Keratinocyte (primary cell): ENCODE measurements around the gene TLR4. TPM values are rescaled to one million over a fixed set of nuclear protein-coding genes. Genes with fewer than 3 reads are reported as not detected.

ENCODE experiments used
- DNase-seq: peaks from one replicate; pipeline ENCODE4 v3.0.0-alpha.2; 2011; ENCODE audit warnings: low read depth, missing footprints, low spot score
- FAIRE-seq: peaks from 2 replicates; lab custom pipeline; 2011; peaks lifted over from hg19 to GRCh38; lab: Jason Lieb, UNC
- H2AFZ ChIP-seq: 2 replicates; pipeline ENCODE4 v1.6.0; 2012; ENCODE audit warnings: low read length, control low read depth, inconsistent platforms; ENCODE audit not compliant: control insufficient read depth
- H3K27ac ChIP-seq: 2 replicates; pipeline ENCODE4 v1.5.1; 2011; ENCODE audit warnings: low read length; ENCODE audit not compliant: control insufficient read depth, insufficient read depth
- H3K27me3 ChIP-seq: 3 replicates; pipeline ENCODE4 v1.6.0; 2011; ENCODE audit warnings: low read length; ENCODE audit not compliant: control insufficient read depth, insufficient read depth; ENCODE audit errors: extremely low read depth
- H3K36me3 ChIP-seq, 2 experiments: 2 replicates in 1 of 2; 3 replicates in 1 of 2; pipeline ENCODE4 v1.5.1; 2011; ENCODE audit warnings: low read length in 2 of 2, mild to moderate bottlenecking in 1 of 2; ENCODE audit not compliant: control insufficient read depth in 2 of 2, insufficient read depth in 2 of 2; ENCODE audit errors: extremely low read depth in 1 of 2
- H3K4me1 ChIP-seq: 3 replicates; pipeline ENCODE4 v1.5.1; 2011; ENCODE audit warnings: low read length; ENCODE audit not compliant: control insufficient read depth, insufficient read depth; ENCODE audit errors: extremely low read depth
- H3K4me2 ChIP-seq: 3 replicates; pipeline ENCODE4 v1.6.0; 2011; ENCODE audit warnings: low read depth, low read length; ENCODE audit not compliant: control insufficient read depth, insufficient read depth; ENCODE audit errors: extremely low read depth
- H3K4me3 ChIP-seq, 3 experiments: fragments of 200-600 bp in 1 of 3; sonication (generic) in 1 of 3; 2 replicates in 2 of 3; 3 replicates in 1 of 3; pipeline ENCODE4 v1.5.1; 2011 to 2016; ENCODE audit warnings: low read length in 3 of 3, mild to moderate bottlenecking in 3 of 3, control low read depth in 2 of 3, inconsistent platforms in 1 of 3, low read depth in 1 of 3, mixed read lengths in 1 of 3, mixed run types in 1 of 3, moderate library complexity in 1 of 3; ENCODE audit not compliant: control insufficient read depth in 2 of 3, insufficient read depth in 2 of 3; ENCODE audit errors: extremely low read depth in 1 of 3
- H3K79me2 ChIP-seq: 2 replicates; pipeline ENCODE4 v1.6.0; 2012; ENCODE audit warnings: low read length; ENCODE audit not compliant: control insufficient read depth, insufficient read depth
- H3K9ac ChIP-seq: 3 replicates; pipeline ENCODE4 v1.6.0; 2011; ENCODE audit warnings: low read length; ENCODE audit not compliant: control insufficient read depth, insufficient read depth; ENCODE audit errors: extremely low read depth
- H3K9me1 ChIP-seq: 3 replicates; pipeline ENCODE4 v1.6.0; 2011; ENCODE audit warnings: low read length; ENCODE audit not compliant: control insufficient read depth, insufficient read depth; ENCODE audit errors: extremely low read depth
- H3K9me3 ChIP-seq: 2 replicates; pipeline ENCODE4 v1.5.1; 2012; ENCODE audit warnings: low read depth, low read length; ENCODE audit not compliant: control insufficient read depth
- H4K20me1 ChIP-seq: 3 replicates; pipeline ENCODE4 v1.6.0; 2011; ENCODE audit warnings: low read length; ENCODE audit not compliant: control insufficient read depth, insufficient read depth; ENCODE audit errors: extremely low read depth
- CTCF ChIP-seq, 3 experiments: IDR thresholded peaks in 1 of 3; conservative IDR thresholded peaks in 1 of 3; optimal IDR thresholded peaks in 1 of 3; 2 replicates in 2 of 3; 3 replicates in 1 of 3; pipeline versions ENCODE3 to v1.5.1; 2011; ENCODE audit warnings: low read length in 3 of 3, mild to moderate bottlenecking in 3 of 3, moderate library complexity in 2 of 3, control low read depth in 1 of 3, inconsistent platforms in 1 of 3; ENCODE audit not compliant: insufficient read depth in 2 of 3; ENCODE audit errors: extremely low read depth in 1 of 3
- EZH2 ChIP-seq: IDR thresholded peaks from one replicate; pipeline ENCODE4 v1.6.1; 2012; ENCODE audit warnings: inconsistent platforms, mild to moderate bottlenecking, low read length, moderate library complexity
- dilution Hi-C: fragments of 300-500 bp; cut with MboI; formaldehyde crosslinking; loops from one replicate; pipeline ENCODE4 v1.7.0; 2020; ENCODE audit warnings: low sequenced_read_pairs; ENCODE audit not compliant: extremely low pct_ligation_motif_present
- polyA plus RNA-seq, 5 experiments: library from polyadenylated mRNA; depleted of rRNA in 3 of 5; stranded (reverse) in 3 of 5; stranded (forward) in 1 of 5; unstranded in 1 of 5; fragments of >200 nt; gene quantifications; 1 replicate in 1 of 5; 2 replicates in 3 of 5; 3 replicates in 1 of 5; pipeline versions ENCODE4 v1.2.1 to v1.2.3, GENCODE V29; 2011 to 2012; ENCODE audit warnings: missing spikeins in 2 of 5, low read depth in 1 of 5, low replicate concordance in 1 of 5

The TLR4 gene
- polyA plus RNA-seq, 1 donor (not counting 4 experiments of a cell fraction or from before 2014, with no cell fraction given) = 0.09 TPM

GRCh38 chr9:117704597-117704996 is 394 bp downstream of the TLR4 start:
- dilution Hi-C loops = no loop called here
- no peak overlapping the region for H3K4me3 ChIP-seq

GRCh38 chr9:117705386-117705785 is 1.2 kb downstream of the TLR4 start:
- H3K4me3 ChIP-seq = no peak overlapping the region
- no peaks in the 10 kb centered on the region for H3K79me2 ChIP-seq
- H3K36me3 ChIP-seq = no peaks in the 10 kb centered on the region
- FAIRE-seq (no peak), DNase-seq (no peak)
- H3K9me3 ChIP-seq = no peaks in the 10 kb centered on the region
- no peak overlapping the region for H3K9ac ChIP-seq
- H3K4me2 ChIP-seq = no peak overlapping the region
- H3K4me1 ChIP-seq = no peaks in the 10 kb centered on the region
- H3K9me1 ChIP-seq = no peaks in the 10 kb centered on the region
- no peaks in the 10 kb centered on the region for H4K20me1 ChIP-seq
- no peak overlapping the region for H3K27ac ChIP-seq
- dilution Hi-C loops = no loop called here
- H3K27me3 ChIP-seq = no peaks in the 10 kb centered on the region
- no peak overlapping the region for H2AFZ ChIP-seq
- TF ChIP-seq CTCF (optimal IDR thresholded peaks at IDR 0.05 in 1 of 3, IDR thresholded peaks at IDR 0.05 in 1 of 3, conservative IDR thresholded peaks at IDR 0.05 in 1 of 3; ENCODE audit: extremely low read depth in 1 of 3, insufficient read depth in 2 of 3, low read length in 3 of 3) = no peak
- TF ChIP-seq EZH2 = no peak

More at GRCh38 chr9:117704597-117704996, 394 bp downstream of the TLR4 start:
- DNase-seq (no peak), FAIRE-seq (no peak)
- no peaks in the 10 kb centered on the region for H4K20me1 ChIP-seq
- H3K4me2 ChIP-seq = no peak overlapping the region
- no peak overlapping the region for H3K27ac ChIP-seq
- H2AFZ ChIP-seq = no peak overlapping the region
- no peaks in the 10 kb centered on the region for H3K79me2 ChIP-seq
- no peaks in the 10 kb centered on the region for H3K9me1 ChIP-seq
- H3K27me3 ChIP-seq = no peaks in the 10 kb centered on the region
- H3K9me3 ChIP-seq = no peaks in the 10 kb centered on the region
- TF ChIP-seq CTCF (optimal IDR thresholded peaks at IDR 0.05 in 1 of 3, IDR thresholded peaks at IDR 0.05 in 1 of 3, conservative IDR thresholded peaks at IDR 0.05 in 1 of 3; ENCODE audit: extremely low read depth in 1 of 3, insufficient read depth in 2 of 3, low read length in 3 of 3) = no peak
- no peak for TF ChIP-seq EZH2
- no peak overlapping the region for H3K9ac ChIP-seq
- H3K4me1 ChIP-seq = no peaks in the 10 kb centered on the region
- H3K36me3 ChIP-seq = no peaks in the 10 kb centered on the region
